Measurements from ENCODE around the gene HEY2.

Gene HEY2

GRCh38 chr6:125732398-125732797, 17.0 kb upstream of the HEY2 start:
- Histone ChIP-seq H3K9ac (ENCODE audit: insufficient read length, low read depth) (no peak overlapping the region), H3K4me3 (ENCODE audit: insufficient read length, low read depth) (no peak overlapping the region), H3K4me1 (ENCODE audit: insufficient read depth, insufficient read length) (no peaks in the 10 kb centered on the region), H3K36me3 (ENCODE audit: insufficient read depth, insufficient read length, low read length) (no peaks in the 10 kb centered on the region), H3K27me3 (ENCODE audit: insufficient read depth, insufficient read length) (no peaks in the 10 kb centered on the region), H3K9me3 (ENCODE audit: insufficient read depth, low read length) (no peaks in the 10 kb centered on the region)
- DNase-seq (ENCODE audit: low read depth, low spot score): no peak
- TF ChIP-seq SUZ12 (IDR thresholded peaks at IDR 0.05; ENCODE audit: extremely low read depth, insufficient read depth, insufficient read length): no peak
- no peak for TF ChIP-seq ZNF274 (IDR thresholded peaks at IDR 0.05; ENCODE audit: low read depth, low read length)
- TF ChIP-seq YY1 (IDR thresholded peaks at IDR 0.05; ENCODE audit: insufficient read depth, insufficient read length): no peak

GRCh38 chr6:125733516-125734300, 15.7 kb upstream of the HEY2 start:
- no peaks in the 10 kb centered on the region for H3K9me3 ChIP-seq (ENCODE audit: insufficient read depth, low read length)
- no peak overlapping the region for H3K9ac ChIP-seq (ENCODE audit: insufficient read length, low read depth)
- H3K36me3 ChIP-seq (ENCODE audit: insufficient read depth, insufficient read length, low read length): no peaks in the 10 kb centered on the region
- H3K4me1 ChIP-seq (ENCODE audit: insufficient read depth, insufficient read length): no peaks in the 10 kb centered on the region
- no peak for DNase-seq (ENCODE audit: low read depth, low spot score)
- H3K27me3 ChIP-seq (ENCODE audit: insufficient read depth, insufficient read length): no peaks in the 10 kb centered on the region
- no peak overlapping the region for H3K4me3 ChIP-seq (ENCODE audit: insufficient read length, low read depth)
- TF ChIP-seq YY1 (IDR thresholded peaks at IDR 0.05; ENCODE audit: insufficient read depth, insufficient read length) (no peak), ZNF274 (IDR thresholded peaks at IDR 0.05; ENCODE audit: low read depth, low read length) (no peak), SUZ12 (IDR thresholded peaks at IDR 0.05; ENCODE audit: extremely low read depth, insufficient read depth, insufficient read length) (no peak)

GRCh38 chr6:125738276-125738675, 11.2 kb upstream of the HEY2 start:
- Histone ChIP-seq H3K9me3 (ENCODE audit: insufficient read depth, low read length) (no peaks in the 10 kb centered on the region), H3K27me3 (ENCODE audit: insufficient read depth, insufficient read length) (no peaks in the 10 kb centered on the region), H3K36me3 (ENCODE audit: insufficient read depth, insufficient read length, low read length) (no peaks in the 10 kb centered on the region), H3K9ac (ENCODE audit: insufficient read length, low read depth) (no peak overlapping the region), H3K4me1 (ENCODE audit: insufficient read depth, insufficient read length) (no peaks in the 10 kb centered on the region), H3K4me3 (ENCODE audit: insufficient read length, low read depth) (no peak overlapping the region)
- TF ChIP-seq SUZ12 (IDR thresholded peaks at IDR 0.05; ENCODE audit: extremely low read depth, insufficient read depth, insufficient read length) (no peak), YY1 (IDR thresholded peaks at IDR 0.05; ENCODE audit: insufficient read depth, insufficient read length) (no peak), ZNF274 (IDR thresholded peaks at IDR 0.05; ENCODE audit: low read depth, low read length) (no peak)
- DNase-seq (ENCODE audit: low read depth, low spot score): no peak

- no peak overlapping the region for H3K9ac ChIP-seq (ENCODE audit: insufficient read length, low read depth)
- H3K36me3 ChIP-seq (ENCODE audit: insufficient read depth, insufficient read length, low read length): no peaks in the 10 kb centered on the region
- no peak overlapping the region for H3K4me3 ChIP-seq (ENCODE audit: insufficient read length, low read depth)
- H3K9me3 ChIP-seq (ENCODE audit: insufficient read depth, low read length): no peaks in the 10 kb centered on the region
- DNase-seq (ENCODE audit: low read depth, low spot score): no peak
- TF ChIP-seq YY1 (IDR thresholded peaks at IDR 0.05; ENCODE audit: insufficient read depth, insufficient read length) (no peak), ZNF274 (IDR thresholded peaks at IDR 0.05; ENCODE audit: low read depth, low read length) (no peak), SUZ12 (IDR thresholded peaks at IDR 0.05; ENCODE audit: extremely low read depth, insufficient read depth, insufficient read length) (no peak)
- no peaks in the 10 kb centered on the region for H3K27me3 ChIP-seq (ENCODE audit: insufficient read depth, insufficient read length)
- H3K4me1 ChIP-seq (ENCODE audit: insufficient read depth, insufficient read length): no peaks in the 10 kb centered on the region
These were observed 10.1 kb upstream of the HEY2 start for GRCh38 chr6:125739364-125739763.

GRCh38 chr6:125741336-125741735, 8.1 kb upstream of the HEY2 start:
- DNase-seq (ENCODE audit: low read depth, low spot score): no peak
- no peak overlapping the region for H3K9ac ChIP-seq (ENCODE audit: insufficient read length, low read depth)
- H3K9me3 ChIP-seq (ENCODE audit: insufficient read depth, low read length): no peaks in the 10 kb centered on the region
- TF ChIP-seq SUZ12 (IDR thresholded peaks at IDR 0.05; ENCODE audit: extremely low read depth, insufficient read depth, insufficient read length) (no peak), ZNF274 (IDR thresholded peaks at IDR 0.05; ENCODE audit: low read depth, low read length) (no peak), YY1 (IDR thresholded peaks at IDR 0.05; ENCODE audit: insufficient read depth, insufficient read length) (no peak)
- H3K4me3 ChIP-seq (ENCODE audit: insufficient read length, low read depth): no peak overlapping the region
- no peaks in the 10 kb centered on the region for H3K36me3 ChIP-seq (ENCODE audit: insufficient read depth, insufficient read length, low read length)
- H3K27me3 ChIP-seq (ENCODE audit: insufficient read depth, insufficient read length): no peaks in the 10 kb centered on the region
- H3K4me1 ChIP-seq (ENCODE audit: insufficient read depth, insufficient read length): no peaks in the 10 kb centered on the region

DNA sequence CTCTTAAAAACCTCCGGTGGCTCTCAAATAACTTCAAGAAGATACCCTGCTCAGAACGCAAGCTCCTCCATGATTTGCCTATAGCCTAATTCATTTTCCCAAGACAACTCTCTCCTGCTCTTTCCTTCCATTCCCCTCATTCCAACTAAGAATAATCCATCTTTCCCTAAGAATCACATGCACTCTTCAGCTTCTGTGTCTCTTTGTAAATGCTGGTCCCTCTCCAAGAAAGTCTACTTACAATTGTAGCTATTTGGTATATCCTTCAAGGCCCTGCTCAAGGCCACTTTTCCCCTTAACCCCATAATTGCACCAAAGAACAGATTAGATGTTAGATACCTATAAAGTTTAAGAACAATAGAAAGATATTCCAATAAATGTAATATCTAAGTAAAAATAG, 7.4 kb upstream of the HEY2 start:
- TF ChIP-seq YY1 (IDR thresholded peaks at IDR 0.05; ENCODE audit: insufficient read depth, insufficient read length) (no peak), ZNF274 (IDR thresholded peaks at IDR 0.05; ENCODE audit: low read depth, low read length) (no peak), SUZ12 (IDR thresholded peaks at IDR 0.05; ENCODE audit: extremely low read depth, insufficient read depth, insufficient read length) (no peak)
- no peaks in the 10 kb centered on the region for H3K9me3 ChIP-seq (ENCODE audit: insufficient read depth, low read length)
- peaks cover 1% of the 10 kb centered on the region for H3K27me3 ChIP-seq (ENCODE audit: insufficient read depth, insufficient read length)
- H3K4me1 ChIP-seq (ENCODE audit: insufficient read depth, insufficient read length): no peaks in the 10 kb centered on the region
- DNase-seq (ENCODE audit: low read depth, low spot score): no peak
- no peak overlapping the region for H3K9ac ChIP-seq (ENCODE audit: insufficient read length, low read depth)
- H3K36me3 ChIP-seq (ENCODE audit: insufficient read depth, insufficient read length, low read length): no peaks in the 10 kb centered on the region
- H3K4me3 ChIP-seq (ENCODE audit: insufficient read length, low read depth): no peak overlapping the region

- TF ChIP-seq YY1 (IDR thresholded peaks at IDR 0.05; ENCODE audit: insufficient read depth, insufficient read length): no peak
- no peak for TF ChIP-seq ZNF274 (IDR thresholded peaks at IDR 0.05; ENCODE audit: low read depth, low read length)
- TF ChIP-seq SUZ12 (IDR thresholded peaks at IDR 0.05; ENCODE audit: extremely low read depth, insufficient read depth, insufficient read length): no peak
- Histone ChIP-seq H3K9me3 (ENCODE audit: insufficient read depth, low read length) (no peaks in the 10 kb centered on the region), H3K27me3 (ENCODE audit: insufficient read depth, insufficient read length) (peaks cover 7% of the 10 kb centered on the region), H3K9ac (ENCODE audit: insufficient read length, low read depth) (no peak overlapping the region), H3K36me3 (ENCODE audit: insufficient read depth, insufficient read length, low read length) (no peaks in the 10 kb centered on the region), H3K4me1 (ENCODE audit: insufficient read depth, insufficient read length) (no peaks in the 10 kb centered on the region), H3K4me3 (ENCODE audit: insufficient read length, low read depth) (no peak overlapping the region)
- DNase-seq (ENCODE audit: low read depth, low spot score): no peak
These were observed 6.8 kb upstream of the HEY2 start for GRCh38 chr6:125742464-125743120.

Data from NT2/D1 (cell line).